ENCODE data around the gene MTSS2. TPM values are rescaled to one million over a fixed set of nuclear protein-coding genes. Genes with fewer than 3 reads are reported as not detected.

MTSS2 gene
- total and polyA plus RNA-seq, 2 of the 4 experiments (the other 2 are of a cell fraction), result 9.1 to 86.2 TPM

DNA sequence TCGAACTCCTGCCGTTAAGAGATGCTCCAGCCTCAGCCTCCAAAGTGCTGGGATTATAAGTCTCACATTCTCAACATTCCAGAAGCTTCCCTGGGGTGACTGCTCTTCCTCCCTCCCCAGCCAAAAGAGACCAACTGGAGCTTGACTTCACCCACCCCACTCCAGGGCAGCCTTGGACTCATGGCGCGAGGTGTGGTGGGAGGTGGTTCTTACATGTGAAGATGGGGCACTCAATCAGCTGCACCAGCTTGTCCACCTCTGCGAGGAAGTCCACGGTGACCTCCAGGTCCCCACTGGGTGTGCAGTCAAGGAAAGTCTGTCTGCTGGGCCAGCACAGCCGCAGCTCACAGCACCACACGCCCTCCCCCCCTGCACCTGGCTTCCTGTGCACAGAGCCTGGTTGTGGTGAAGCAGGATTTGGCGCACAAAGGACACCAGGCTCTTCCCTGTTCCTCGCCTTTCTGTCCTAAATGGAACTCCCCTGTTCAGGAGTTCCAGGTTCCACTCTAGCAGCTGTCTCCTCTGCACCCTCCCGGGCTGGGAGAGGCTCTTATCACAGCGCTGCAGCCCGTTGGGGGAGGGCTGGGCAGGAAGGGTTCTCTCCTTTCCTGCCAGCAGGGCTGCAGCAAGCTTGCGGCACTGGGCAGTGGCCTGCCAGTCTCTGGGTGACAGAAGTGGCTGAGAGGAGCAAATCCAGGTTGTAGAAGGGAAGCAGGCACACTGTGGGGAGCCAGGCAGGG lies 9.6 kb upstream of the MTSS2 start:
- H2BK120ac ChIP-seq (ENCODE audit: low read depth, low read length), result peak overlapping the region; percentile 99
- TF ChIP-seq BHLHE40 (IDR thresholded peaks at IDR 0.05; ENCODE audit: low read depth, low read length) (no peak), MXI1 (IDR thresholded peaks at IDR 0.05; ENCODE audit: borderline replicate concordance, low read depth, low read length) (no peak), POLR2A (IDR thresholded peaks at IDR 0.05; ENCODE audit: low read depth, low read length) (no peak), FOS (IDR thresholded peaks at IDR 0.05; ENCODE audit: low read depth, low read length) (no peak), CHD1 (IDR thresholded peaks at IDR 0.05; ENCODE audit: low read depth, low read length) (no peak), CEBPB (IDR thresholded peaks at IDR 0.05; ENCODE audit: low read depth, low read length) (no peak), RAD21 (IDR thresholded peaks at IDR 0.05; ENCODE audit: low read length) (no peak), RFX5 (IDR thresholded peaks at IDR 0.05; ENCODE audit: low read depth, low read length) (no peak), NFE2L2 (IDR thresholded peaks at IDR 0.05; ENCODE audit: low read depth, low read length) (no peak), RCOR1 (IDR thresholded peaks at IDR 0.05; ENCODE audit: insufficient replicate concordance, low read length) (no peak), SMC3 (IDR thresholded peaks at IDR 0.05; ENCODE audit: low read depth, low read length) (no peak), MAFK (IDR thresholded peaks at IDR 0.05; ENCODE audit: low read depth, low read length) (no peak)
- TF ChIP-seq, protein P1, sequence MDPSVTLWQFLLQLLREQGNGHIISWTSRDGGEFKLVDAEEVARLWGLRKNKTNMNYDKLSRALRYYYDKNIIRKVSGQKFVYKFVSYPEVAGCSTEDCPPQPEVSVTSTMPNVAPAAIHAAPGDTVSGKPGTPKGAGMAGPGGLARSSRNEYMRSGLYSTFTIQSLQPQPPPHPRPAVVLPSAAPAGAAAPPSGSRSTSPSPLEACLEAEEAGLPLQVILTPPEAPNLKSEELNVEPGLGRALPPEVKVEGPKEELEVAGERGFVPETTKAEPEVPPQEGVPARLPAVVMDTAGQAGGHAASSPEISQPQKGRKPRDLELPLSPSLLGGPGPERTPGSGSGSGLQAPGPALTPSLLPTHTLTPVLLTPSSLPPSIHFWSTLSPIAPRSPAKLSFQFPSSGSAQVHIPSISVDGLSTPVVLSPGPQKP (IDR thresholded peaks at IDR 0.05; ENCODE audit: borderline replicate concordance, low read depth, low read length), result no peak
- TF ChIP-seq, protein P2, sequence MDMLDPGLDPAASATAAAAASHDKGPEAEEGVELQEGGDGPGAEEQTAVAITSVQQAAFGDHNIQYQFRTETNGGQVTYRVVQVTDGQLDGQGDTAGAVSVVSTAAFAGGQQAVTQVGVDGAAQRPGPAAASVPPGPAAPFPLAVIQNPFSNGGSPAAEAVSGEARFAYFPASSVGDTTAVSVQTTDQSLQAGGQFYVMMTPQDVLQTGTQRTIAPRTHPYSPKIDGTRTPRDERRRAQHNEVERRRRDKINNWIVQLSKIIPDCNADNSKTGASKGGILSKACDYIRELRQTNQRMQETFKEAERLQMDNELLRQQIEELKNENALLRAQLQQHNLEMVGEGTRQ (IDR thresholded peaks at IDR 0.05; ENCODE audit: low read depth, low read length), result no peak
- TF ChIP-seq, protein P3, sequence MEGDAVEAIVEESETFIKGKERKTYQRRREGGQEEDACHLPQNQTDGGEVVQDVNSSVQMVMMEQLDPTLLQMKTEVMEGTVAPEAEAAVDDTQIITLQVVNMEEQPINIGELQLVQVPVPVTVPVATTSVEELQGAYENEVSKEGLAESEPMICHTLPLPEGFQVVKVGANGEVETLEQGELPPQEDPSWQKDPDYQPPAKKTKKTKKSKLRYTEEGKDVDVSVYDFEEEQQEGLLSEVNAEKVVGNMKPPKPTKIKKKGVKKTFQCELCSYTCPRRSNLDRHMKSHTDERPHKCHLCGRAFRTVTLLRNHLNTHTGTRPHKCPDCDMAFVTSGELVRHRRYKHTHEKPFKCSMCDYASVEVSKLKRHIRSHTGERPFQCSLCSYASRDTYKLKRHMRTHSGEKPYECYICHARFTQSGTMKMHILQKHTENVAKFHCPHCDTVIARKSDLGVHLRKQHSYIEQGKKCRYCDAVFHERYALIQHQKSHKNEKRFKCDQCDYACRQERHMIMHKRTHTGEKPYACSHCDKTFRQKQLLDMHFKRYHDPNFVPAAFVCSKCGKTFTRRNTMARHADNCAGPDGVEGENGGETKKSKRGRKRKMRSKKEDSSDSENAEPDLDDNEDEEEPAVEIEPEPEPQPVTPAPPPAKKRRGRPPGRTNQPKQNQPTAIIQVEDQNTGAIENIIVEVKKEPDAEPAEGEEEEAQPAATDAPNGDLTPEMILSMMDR (conservative IDR thresholded peaks at IDR 0.05; ENCODE audit: low read depth, low read length), result no peak

More for the DNA sequence above, 9.6 kb upstream of the MTSS2 start:
- DNase-seq (no peak), ATAC-seq (ENCODE audit: low read depth) (no peak)
- CTCF ChIA-PET, result no interaction called here
- BruUV-seq (replicated peaks), result no TSS peak
- Histone ChIP-seq H3K56ac (ENCODE audit: extremely low read depth, insufficient read depth, low read length) (no peak overlapping the region), H3K9me1 (ENCODE audit: insufficient read depth, low read length) (peaks cover 43% of the 10 kb centered on the region), H3K4ac (ENCODE audit: low read depth, low read length) (peak overlapping the region; percentile 98), H4K5ac (ENCODE audit: low read depth, low read length) (no peak overlapping the region; the same call in 1 of the 2 replicates), H2BK20ac (ENCODE audit: low read depth, low read length) (peak overlapping the region; percentile 46), H2AK9ac (replicated peaks; ENCODE audit: low read depth, low read length, poor library complexity) (peak overlapping the region; percentile 77), H3K4me2 (ENCODE audit: low read depth, low read length) (no peak overlapping the region), H3K27ac (ENCODE audit: insufficient read depth, low read length) (peak overlapping the region; percentile 13), H3K23ac (ENCODE audit: low read depth, low read length) (0 out of 2 replicates have a peak overlapping the region, but pooled peaks have one; percentile 65), H3K18ac (ENCODE audit: low read depth, low read length) (0 out of 2 replicates have a peak overlapping the region, but pooled peaks have one; percentile 1), H2AK5ac (ENCODE audit: low read depth, low read length) (peak overlapping the region; percentile 97), H3K4me3 (ENCODE audit: insufficient read depth, low read depth, low read length) (no peak overlapping the region), H4K8ac (ENCODE audit: low read depth in 2 of 2, low read length in 2 of 2) (peak overlapping the region; percentile 69 to 97; a peak in 2 of 4 replicates), H4K91ac (ENCODE audit: insufficient read depth, low read depth, low read length) (peak overlapping the region; percentile 88), H3K36me3 (ENCODE audit: control insufficient read depth, insufficient read depth, low read length) (no peaks in the 10 kb centered on the region; the same call in 1 of the 2 replicates), H3K4me1 (ENCODE audit: control insufficient read depth, insufficient read depth, low read length) (peaks cover 49% of the 10 kb centered on the region), H2AFZ (replicated peaks; ENCODE audit: low read length, poor library complexity) (peak overlapping the region; percentile 34), H3K27me3 (ENCODE audit: control insufficient read depth, insufficient read depth, low read length) (no peaks in the 10 kb centered on the region), H3K14ac (replicated peaks; ENCODE audit: low read depth, low read length) (peak overlapping the region; percentile 70), H3K79me1 (ENCODE audit: low read depth in 1 of 2, low read length in 2 of 2) (peaks cover 3 to 46% of the 10 kb centered on the region in 2 experiments; a peak in 3 of 4 replicates), H3K9me3 (ENCODE audit: control insufficient read depth, insufficient read depth, low read length) (no peaks in the 10 kb centered on the region), H2BK15ac (ENCODE audit: low read depth, low read length) (peak overlapping the region; percentile 68; the same call in 2 of the 3 replicates), H4K20me1 (ENCODE audit: insufficient read depth, low read length) (no peaks in the 10 kb centered on the region), H3K9ac (ENCODE audit: low read depth, low read length) (no peak overlapping the region), H2BK5ac (ENCODE audit: low read depth, low read length, poor library complexity, severe bottlenecking) (peak overlapping the region; percentile 36)
- intact Hi-C loops (cut with micrococcal nuclease), result no loop called here
- WGBS, 2 experiments (ENCODE audit: extremely low coverage in 2 of 2, insufficient read length in 1 of 2), result 80% methylated on average over 1 of the region's 14 CpGs; no CpG with 5 or more reads in 1 of the 2 experiments
- dilution Hi-C loops (cut with HindIII; ENCODE audit: low sequenced_read_pairs, unreplicated experiment), result no loop called here
- in situ Hi-C loops (cut with MboI; ENCODE audit: low sequenced_read_pairs), result loop anchor here (25.0 kb wide), 1 partner anchor 667 kb away; the partner anchor contains the start of gene CALB2
- POLR2A ChIA-PET (ENCODE audit: unreplicated experiment), result no interaction called here

Measured in IMR-90 (cell line).